ENCODE measurements around the gene PTPRC. TPM values are rescaled to one million over a fixed set of nuclear protein-coding genes. Genes with fewer than 3 reads are reported as not detected.
"Not testable (repeated sequence)": the region's sequence is repeated elsewhere in the genome, so short reads cannot be mapped to it uniquely, and the experiment has no call there.

Gene PTPRC
- total RNA-seq, 2 donors from 2014 or later: 11.2 to 18.7 TPM

DNA sequence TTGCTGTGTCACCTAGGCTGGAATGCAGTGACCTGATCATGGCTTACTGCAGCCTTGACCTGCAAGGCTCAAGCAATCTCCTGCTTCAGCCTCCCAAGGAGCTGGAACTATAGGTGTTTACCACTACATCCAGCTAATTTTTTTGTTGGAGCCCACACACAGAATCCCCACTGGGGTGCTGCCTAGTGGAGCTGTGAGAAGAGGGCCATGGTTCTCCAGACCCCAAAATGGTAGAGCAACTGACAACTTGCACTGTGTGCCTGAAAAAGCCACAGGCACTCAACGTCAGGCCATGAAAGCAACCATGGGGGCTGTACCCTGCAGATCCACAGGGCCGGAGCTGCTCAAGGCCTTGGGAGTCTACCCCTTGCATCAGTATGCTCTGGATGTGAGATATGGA, 39.1 kb upstream of the PTPRC start:
- H3K4me1 ChIP-seq: no peaks in the 10 kb centered on the region
- H3K4me3 ChIP-seq: no peak overlapping the region
- no peaks in the 10 kb centered on the region for H3K36me3 ChIP-seq
- TF ChIP-seq, protein P1, sequence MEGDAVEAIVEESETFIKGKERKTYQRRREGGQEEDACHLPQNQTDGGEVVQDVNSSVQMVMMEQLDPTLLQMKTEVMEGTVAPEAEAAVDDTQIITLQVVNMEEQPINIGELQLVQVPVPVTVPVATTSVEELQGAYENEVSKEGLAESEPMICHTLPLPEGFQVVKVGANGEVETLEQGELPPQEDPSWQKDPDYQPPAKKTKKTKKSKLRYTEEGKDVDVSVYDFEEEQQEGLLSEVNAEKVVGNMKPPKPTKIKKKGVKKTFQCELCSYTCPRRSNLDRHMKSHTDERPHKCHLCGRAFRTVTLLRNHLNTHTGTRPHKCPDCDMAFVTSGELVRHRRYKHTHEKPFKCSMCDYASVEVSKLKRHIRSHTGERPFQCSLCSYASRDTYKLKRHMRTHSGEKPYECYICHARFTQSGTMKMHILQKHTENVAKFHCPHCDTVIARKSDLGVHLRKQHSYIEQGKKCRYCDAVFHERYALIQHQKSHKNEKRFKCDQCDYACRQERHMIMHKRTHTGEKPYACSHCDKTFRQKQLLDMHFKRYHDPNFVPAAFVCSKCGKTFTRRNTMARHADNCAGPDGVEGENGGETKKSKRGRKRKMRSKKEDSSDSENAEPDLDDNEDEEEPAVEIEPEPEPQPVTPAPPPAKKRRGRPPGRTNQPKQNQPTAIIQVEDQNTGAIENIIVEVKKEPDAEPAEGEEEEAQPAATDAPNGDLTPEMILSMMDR (IDR thresholded peaks at IDR 0.05): no peak
- intact Hi-C loops (cut with DNase I): no loop called here
- DNase-seq: no peak
- H3K27me3 ChIP-seq: no peaks in the 10 kb centered on the region
- no peaks in the 10 kb centered on the region for H3K9me3 ChIP-seq
- no peak overlapping the region for H3K9ac ChIP-seq (ENCODE audit: low read depth in 2 of 2, low read length in 2 of 2)
- H3K27ac ChIP-seq: no peak overlapping the region

- Histone ChIP-seq H3K9me3 (no peaks in the 10 kb centered on the region), H3K27me3 (no peaks in the 10 kb centered on the region), H3K27ac (no peak overlapping the region), H3K36me3 (no peaks in the 10 kb centered on the region), H3K4me3 (no peak overlapping the region), H3K4me1 (no peaks in the 10 kb centered on the region), H3K9ac (ENCODE audit: low read depth in 2 of 2, low read length in 2 of 2) (no peak overlapping the region)
- intact Hi-C loops (cut with DNase I): no loop called here
- TF ChIP-seq, protein P1 (IDR thresholded peaks at IDR 0.05): no peak
- DNase-seq: no peak
These were observed 37.9 kb upstream of the PTPRC start for GRCh38 chr1:198600906-198601305.

- H3K4me3 ChIP-seq; H3K27me3 ChIP-seq; H3K9me3 ChIP-seq; H3K4me1 ChIP-seq; H3K27ac ChIP-seq; H3K9ac ChIP-seq (ENCODE audit: low read depth in 2 of 2, low read length in 2 of 2); intact Hi-C loops (cut with DNase I); H3K36me3 ChIP-seq; DNase-seq: not testable (repeated sequence)
These were observed 37.5 kb upstream of the PTPRC start for GRCh38 chr1:198601310-198601709.

GRCh38 chr1:198601936-198602889, 36.6 kb upstream of the PTPRC start:
- no peaks in the 10 kb centered on the region for H3K4me1 ChIP-seq

DNA sequence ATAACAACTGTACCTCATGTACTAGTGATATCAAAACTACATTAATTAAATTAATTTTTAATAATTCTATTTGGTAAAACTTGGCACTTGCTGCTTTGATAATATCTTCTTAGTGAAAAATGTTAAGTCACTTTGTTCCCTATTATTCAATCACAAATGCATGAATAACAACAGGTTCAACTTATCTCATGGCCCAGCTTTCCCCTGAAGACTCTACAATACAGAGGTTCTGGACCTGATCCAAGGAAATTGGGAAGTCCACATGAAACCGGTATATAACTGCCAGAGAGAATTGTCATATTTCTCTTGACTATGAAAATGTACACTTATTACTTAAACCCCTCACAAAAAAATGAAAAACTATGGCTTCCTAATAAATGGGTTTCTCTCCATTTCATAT, 33.9 kb upstream of the PTPRC start:
- no peaks in the 10 kb centered on the region for H3K36me3 ChIP-seq
- no peaks in the 10 kb centered on the region for H3K9me3 ChIP-seq
- H3K4me3 ChIP-seq: no peak overlapping the region
- no peaks in the 10 kb centered on the region for H3K27me3 ChIP-seq
- intact Hi-C loops (cut with DNase I): no loop called here
- no peaks in the 10 kb centered on the region for H3K4me1 ChIP-seq
- no peak overlapping the region for H3K9ac ChIP-seq (ENCODE audit: low read depth in 2 of 2, low read length in 2 of 2)
- TF ChIP-seq, protein P1 (IDR thresholded peaks at IDR 0.05): no peak
- H3K27ac ChIP-seq: no peak overlapping the region
- no peak for DNase-seq

More at GRCh38 chr1:198601936-198602889, 36.6 kb upstream of the PTPRC start:
- H3K4me3 ChIP-seq: no peak overlapping the region
- DNase-seq: no peak
- H3K9ac ChIP-seq (ENCODE audit: low read depth in 2 of 2, low read length in 2 of 2): no peak overlapping the region
- intact Hi-C loops (cut with DNase I): no loop called here
- no peak overlapping the region for H3K27ac ChIP-seq
- no peaks in the 10 kb centered on the region for H3K9me3 ChIP-seq
- H3K36me3 ChIP-seq: no peaks in the 10 kb centered on the region
- TF ChIP-seq, protein P1 (IDR thresholded peaks at IDR 0.05): no peak
- no peaks in the 10 kb centered on the region for H3K27me3 ChIP-seq

DNA sequence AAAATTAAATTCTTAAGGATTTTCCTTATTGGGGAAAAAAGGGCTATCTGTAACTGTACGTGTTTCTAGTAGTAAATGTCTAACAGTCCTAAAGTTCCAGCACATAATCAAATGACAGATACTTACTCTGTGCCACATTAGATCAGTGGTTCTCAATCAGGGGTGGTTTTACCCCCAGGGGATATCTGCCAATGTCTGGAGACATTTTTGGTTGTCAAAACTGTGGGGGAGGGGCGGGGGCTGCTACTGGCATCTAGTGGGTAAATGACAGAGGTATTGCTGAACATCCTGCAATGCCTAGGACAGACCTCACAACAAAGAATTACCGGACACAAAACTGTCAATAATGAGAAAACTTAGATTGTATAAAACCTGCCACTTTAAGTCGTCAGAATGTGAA, 33.4 kb upstream of the PTPRC start:
- H3K4me3 ChIP-seq: no peak overlapping the region
- DNase-seq: no peak
- no peak overlapping the region for H3K9ac ChIP-seq (ENCODE audit: low read depth in 2 of 2, low read length in 2 of 2)
- TF ChIP-seq, protein P1 (IDR thresholded peaks at IDR 0.05): no peak
- H3K27me3 ChIP-seq: no peaks in the 10 kb centered on the region
- no peaks in the 10 kb centered on the region for H3K36me3 ChIP-seq
- no peaks in the 10 kb centered on the region for H3K9me3 ChIP-seq
- H3K4me1 ChIP-seq: no peaks in the 10 kb centered on the region
- no peak overlapping the region for H3K27ac ChIP-seq
- intact Hi-C loops (cut with DNase I): no loop called here

Data from colonic mucosa (tissue), 4 donors.